HG03342 (cell line): ENCODE data around the gene EHD4.

Experiments used
- ATAC-seq: cut with Tn5 transposase; IDR thresholded peaks from one replicate; pipeline ENCODE4 v1.9.1; 2021; ENCODE audit warnings: mild to moderate bottlenecking, moderate library complexity; ENCODE audit not compliant: unreplicated experiment

Gene EHD4

DNA sequence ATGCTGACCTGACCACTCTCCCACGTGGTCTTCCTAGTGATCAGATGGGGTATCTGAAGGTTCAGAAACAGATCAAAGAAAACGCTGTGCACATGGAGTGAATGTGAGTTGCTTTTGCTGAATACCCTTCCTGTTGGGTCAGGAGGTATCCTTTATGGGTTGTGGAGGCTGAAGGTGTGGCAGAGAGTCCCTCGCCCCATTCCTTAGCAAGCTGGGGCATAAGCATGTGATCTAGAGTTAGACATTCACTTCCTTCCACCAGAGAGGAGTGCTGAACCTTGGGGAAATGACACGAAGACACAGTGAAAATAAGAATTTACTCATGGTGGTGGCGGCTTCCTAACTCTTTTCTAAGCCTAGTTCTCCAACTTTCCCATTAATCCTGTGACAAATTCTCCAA, 50.7 kb downstream of the EHD4 start:
- no peak for ATAC-seq

DNA sequence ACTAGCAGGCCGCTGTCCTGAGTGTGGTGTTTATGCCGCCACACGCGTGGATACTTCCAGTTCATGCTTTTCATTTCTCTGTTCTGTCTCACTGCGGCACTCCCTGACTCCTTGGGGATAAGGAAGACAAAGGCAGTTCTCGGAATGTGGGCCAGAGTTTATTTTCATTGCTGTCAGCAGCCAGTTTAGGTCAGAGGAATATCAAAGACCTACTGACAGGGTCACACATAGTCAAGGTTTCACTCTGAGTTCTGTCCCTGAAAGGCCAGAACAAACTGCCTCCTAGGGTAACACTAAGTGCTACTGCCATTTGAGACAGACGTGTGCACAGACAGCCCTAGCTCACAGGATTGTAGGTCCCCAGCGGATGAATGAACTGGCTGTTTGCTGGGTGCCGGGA, 51.2 kb downstream of the EHD4 start:
- no peak for ATAC-seq

DNA sequence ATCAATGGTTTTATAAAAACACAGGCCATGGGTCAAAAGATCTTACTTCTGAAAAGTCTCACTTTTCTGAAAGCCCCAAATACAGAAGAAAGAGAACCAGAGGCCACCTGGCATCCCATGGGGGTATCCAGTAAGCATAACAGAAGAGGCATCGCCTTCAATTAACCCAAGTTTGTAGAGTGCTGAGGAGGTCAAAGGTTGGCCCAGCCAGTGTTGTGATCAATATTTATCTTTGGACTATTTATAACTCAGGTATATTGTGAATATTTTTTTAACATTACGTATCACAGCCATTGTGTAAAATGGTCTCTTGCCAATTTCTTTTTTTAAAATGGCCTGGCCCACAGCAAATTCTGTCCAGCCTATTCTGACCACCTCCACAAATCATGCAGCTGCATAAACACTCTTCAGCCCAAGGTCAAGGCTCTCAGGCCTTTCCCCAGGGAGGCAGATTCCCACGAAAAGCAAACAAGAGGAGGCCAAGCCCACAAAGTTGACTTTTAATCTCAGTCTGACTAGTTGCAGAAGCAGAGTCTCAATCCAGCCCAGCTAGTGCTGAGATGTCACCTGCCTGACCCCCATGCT, 52.3 kb downstream of the EHD4 start:
- ATAC-seq = no peak

DNA sequence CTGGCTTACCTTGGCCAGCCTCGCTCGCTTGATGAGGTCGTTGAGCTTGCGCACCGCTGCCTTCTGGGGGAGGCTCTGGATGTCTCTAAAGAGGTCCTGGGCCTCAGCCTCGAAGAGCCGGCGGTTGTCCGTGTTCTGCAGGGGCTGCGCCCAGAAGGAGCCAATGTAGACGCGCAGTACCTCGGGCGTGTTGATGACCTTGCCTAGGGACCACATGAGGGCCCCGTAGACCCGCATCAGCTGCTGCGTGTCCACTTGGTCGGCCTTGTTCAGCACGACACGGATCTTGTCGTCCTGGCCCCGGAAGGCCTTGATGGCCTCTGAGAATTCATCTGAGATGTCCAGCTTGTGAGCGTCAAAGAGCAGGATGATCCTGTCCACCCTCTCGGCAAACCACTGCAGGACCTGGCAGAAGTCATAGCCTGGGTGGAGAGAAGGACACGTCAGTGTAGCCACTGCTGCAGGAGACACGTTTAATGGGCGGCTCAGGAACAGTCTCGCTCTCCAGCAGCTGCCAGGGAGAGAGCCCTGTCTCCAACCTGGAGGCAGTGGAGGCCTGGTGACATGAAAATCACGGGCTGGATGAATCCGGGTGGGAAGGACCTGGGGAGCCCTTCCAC, 53.0 kb downstream of the EHD4 start:
- ATAC-seq = no peak

DNA sequence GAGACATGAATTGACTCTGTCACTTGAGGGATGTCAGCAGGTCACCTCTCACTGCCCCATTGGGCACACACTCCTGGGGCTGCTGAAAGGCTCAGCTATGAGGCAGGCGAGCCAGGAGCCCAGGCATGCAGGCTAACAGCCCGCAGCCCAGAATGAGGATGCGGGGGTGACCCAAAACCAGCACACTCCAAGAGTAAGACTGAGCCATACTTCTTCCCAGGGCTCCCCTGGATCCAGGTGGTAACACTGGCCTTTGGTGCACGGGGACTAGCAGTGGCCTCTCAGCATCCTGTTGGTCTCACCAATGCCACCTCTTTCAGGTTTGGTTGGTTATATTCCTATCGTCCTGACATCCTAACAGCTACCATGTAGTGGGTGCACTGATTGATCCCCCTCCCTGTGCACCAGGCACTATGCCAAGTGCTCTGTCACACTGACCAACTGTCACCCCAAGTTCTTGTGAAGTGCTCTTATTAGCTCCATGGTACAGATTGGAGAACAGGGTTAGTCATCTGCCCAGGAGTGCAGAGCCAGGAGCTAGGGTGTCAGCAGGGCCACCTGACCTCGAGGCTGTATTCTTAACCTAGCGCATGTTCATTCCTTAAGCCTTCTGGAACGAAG, 53.7 kb downstream of the EHD4 start:
- no peak for ATAC-seq

DNA sequence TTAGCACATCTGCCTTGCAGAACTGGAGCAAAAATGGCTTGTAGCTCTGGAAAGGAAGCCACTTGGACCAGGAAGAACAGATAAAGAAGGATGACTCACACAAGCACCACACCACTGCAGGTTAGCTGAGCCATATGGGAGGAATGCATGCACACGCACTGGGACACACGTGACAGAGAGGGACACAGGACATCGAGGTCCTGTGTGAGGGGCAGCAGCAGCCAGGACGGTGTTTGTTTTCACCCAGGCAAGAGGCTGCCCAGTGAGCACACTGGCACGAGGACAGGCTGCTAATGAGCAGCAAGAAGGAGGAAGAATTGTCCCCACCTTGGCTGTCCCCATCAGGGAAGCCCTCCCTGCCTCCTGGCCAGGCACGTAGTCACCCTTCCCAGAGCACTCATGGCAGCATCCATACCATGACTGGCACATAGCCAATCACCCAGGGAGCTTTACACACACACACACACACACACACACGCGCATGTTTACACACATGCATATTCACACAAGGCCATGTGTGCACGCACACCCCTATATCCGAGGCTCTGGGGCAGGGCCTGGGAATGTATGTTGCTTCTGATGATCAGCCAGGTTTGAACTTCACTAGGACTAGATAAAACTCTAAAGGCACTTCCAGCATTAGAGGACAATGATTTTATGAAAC, 54.5 kb downstream of the EHD4 start:
- no peak for ATAC-seq

DNA sequence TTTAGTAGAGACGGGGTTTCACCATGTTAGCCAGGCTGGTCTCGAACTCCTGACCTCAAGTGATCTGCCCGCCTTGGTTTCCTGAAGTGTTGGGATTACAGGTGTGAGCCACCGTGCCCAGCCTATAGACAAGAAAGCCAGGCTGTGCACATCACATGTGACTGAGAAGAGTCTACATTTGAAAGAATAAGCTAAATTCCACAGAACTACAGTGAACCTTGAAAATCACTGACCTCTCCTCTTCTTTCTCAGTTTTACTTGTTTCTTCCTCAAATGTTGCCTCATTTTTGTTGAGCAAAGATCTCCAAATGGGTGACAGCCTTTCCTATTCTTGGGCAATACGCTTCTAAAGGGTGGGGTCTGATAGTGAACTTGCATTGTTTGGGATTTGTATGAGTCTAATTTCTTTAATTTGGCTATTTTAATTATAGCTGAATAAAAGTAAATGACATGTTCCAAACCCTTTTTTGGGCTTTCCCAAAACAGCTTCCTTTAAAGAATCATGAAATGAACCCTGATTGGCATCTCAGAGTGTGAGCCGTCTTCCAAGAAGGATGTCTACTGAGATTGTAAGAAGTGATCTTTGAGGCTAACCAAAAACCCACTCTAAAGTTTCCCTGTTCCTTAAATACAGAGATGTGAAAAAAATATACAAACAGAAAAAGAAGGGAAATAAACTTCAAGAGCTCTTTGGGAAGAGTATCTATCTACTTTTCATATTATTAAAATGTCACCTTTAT, 56.9 kb downstream of the EHD4 start:
- ATAC-seq = no peak

DNA sequence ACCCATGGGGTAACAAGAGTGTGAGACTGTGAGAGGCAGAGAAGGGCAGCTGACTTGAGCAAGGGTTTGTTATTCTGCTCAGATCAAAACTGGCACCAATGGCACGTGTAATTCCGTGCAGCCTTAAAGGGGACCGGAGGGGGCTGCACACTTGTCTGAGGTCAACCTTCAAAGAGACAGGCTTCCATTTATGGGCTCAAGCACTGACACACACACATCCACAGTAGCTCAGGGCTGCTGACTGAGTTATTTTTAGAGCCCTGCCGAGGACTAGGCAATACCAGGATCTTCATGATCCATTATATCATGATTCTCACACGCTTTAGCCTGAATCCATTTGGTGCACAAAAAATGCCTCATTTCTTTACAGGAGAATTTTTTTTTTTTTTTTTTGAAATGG, 57.9 kb downstream of the EHD4 start:
- no peak for ATAC-seq

DNA sequence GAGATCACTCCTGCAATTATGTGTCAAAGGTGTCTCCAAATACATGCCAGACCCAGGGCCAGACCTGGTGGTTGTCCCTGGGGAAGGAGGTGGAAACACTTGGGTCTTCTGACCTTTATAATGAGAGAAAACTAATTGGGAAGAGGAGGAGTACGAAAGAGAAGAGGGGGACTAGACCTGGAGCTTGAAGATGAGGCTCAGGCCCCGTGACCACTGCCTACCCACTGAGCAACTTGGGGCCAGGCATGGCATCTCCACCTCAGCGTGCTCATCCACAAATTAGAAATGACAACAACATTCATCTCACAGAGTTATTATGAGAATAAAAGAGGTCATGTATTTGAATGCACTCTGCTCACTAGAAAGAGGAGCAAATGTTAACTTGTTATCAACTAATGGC, 59.1 kb downstream of the EHD4 start:
- ATAC-seq = no peak

DNA sequence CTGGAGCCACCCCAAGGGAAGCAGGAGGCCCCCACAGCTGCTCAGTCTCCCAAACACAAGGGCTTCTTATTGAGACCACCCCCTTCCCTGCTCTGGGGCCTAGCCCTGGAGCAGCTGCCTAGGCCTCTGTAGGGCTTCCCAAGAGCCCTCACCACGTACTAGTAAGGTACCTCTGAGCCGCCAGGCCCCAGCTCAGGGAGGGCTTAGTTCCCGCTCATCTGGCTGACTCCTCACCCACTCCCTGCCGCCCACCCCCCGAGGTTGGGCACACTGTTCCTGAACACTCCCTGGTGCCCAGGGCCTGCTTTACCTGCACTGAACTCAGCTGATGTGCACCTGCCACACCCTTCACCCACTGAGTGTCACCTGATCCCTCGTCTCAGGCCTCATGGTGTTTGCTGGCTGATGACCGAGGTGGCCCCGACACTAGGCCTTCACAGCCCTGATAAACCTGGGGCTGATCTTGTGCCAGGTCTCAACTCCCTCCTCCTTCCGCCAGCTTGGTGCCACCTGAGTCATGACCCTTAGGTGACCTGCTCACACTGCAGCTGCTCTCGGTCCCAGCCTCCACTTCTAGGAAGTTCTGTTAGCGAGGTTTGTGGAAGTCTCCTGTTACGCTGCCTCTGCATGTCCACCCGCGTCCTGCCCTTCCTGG, 60.5 kb downstream of the EHD4 start:
- no peak for ATAC-seq

DNA sequence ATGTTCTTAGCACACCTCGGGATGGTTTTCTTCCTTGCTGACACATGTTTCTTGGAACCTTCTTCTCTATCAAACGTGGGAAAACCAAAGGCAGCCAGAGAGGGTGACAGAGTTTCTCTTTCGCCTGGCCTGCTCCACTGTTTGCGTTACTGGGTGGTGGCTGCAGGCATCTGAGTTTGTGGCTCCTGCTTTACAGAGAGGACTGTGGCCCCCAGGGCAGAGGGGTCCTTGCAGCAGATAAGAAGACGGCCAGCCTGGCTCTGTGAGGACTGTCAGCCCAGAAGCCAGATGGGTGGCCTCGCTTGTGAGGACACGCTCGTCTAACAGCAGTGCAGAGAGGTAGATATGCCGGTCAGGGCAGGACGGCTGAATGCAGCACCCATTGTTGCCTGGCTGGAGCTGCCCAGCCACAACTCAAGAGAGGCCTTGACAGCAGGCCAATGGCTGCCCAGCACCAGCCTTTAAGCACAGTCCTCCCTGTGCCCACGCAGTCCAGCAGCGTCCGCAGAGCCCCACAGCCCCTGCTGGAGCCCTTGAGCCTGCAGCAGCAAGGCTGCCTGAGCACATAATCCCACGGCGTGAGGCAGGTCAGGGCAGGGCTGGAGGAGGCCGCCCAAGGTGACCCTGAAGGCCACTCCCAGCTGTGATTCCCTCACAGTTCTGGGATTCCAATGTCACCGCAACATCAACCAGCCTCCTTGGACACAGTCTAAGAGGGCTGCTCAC, 63.5 kb downstream of the EHD4 start:
- ATAC-seq = no peak

DNA sequence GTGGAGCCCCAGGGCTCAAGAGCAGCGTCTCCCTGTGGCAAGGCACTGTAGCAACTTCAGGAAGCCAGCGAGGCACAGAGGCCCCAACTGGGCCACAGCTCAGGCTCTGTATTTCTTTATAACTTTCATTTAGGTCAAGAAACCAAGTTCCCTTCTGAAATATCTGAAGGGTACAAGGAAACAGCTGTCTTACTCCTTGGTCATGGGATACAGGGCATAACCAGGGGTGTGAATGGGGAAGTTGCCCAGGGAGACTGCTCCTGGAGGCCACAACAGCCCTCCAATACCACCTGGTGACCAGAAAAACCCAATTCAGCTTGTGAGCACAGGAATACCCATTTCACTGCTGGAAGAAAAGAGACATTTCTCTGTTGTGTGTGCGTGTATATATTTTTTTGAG, 65.2 kb downstream of the EHD4 start:
- no peak for ATAC-seq

DNA sequence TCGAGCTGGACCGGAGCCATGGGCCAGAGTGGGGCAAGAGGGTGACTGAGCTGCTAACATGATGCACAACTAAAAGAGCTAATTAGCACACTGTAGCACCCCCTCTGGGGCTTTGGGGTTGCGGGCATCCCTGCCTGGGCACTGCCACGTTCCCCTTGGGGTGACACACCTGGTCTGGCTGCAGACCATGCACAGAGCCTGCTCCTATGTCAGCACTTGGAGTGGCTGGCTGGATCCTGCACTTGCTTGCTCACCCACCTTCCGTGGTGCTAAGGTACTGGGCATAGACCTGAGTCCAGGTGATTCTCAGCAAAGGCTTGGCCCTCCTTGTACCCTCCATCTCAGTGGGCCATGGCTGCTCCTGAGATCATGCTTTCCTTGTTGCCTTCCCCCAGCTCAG, 65.7 kb downstream of the EHD4 start:
- no peak for ATAC-seq

DNA sequence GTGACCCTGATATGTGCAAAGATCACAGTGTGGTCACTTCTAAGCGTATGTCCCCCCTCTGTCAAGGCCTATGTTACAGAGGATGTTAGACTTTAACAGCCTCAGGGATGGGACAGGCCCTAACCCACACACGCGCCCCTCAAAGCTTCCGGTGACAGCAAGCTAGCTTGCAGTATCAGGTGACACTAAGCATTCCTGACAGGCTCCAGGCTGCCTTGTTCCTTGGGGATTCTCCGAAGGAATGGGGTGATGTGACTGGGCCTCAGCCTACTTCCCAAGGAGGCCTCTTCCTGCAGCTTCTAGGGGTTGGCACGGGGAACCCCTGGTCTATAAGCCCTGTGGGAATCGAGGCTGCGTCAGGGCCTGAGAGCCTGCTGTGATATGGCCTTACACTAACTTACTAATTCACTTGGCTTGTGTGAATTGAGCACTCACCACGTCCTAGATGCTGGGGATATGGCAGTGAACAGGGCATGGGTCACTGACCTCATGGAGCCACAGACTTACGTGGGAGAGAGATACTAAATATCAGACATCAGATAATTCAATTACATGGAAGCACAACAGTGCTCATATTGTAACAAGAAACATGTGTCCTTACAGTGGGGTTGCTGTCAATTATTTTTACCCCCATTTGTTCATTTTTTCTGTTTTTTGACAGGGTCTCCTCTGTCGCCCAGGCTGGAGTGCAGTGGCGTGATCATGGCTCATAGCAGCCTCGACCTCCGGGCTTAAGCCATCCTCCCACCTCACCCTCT, 67.1 kb downstream of the EHD4 start:
- no peak for ATAC-seq

DNA sequence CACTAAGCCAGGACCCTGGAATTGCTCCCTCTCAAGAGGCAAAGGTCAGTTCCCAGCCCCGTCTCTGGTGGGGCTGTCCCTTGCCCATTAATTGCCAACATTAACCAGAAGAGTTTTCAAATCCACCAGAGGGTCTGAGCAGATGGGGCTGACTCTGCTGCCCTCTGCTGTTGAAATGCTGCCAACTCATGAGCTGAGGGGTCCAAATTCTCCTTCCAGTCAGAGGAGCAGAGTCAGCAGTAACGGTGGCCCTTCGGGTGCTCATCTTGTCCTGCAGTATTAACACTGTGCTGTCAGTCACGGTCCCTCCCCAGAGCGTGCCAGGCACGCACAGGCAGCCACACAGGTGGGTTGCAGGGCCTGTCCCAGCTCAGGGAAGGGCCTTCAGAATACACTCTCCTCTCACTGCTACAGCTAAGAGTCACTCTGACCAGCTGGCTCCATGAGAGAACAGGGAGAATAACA, 67.8 kb downstream of the EHD4 start:
- no peak for ATAC-seq

DNA sequence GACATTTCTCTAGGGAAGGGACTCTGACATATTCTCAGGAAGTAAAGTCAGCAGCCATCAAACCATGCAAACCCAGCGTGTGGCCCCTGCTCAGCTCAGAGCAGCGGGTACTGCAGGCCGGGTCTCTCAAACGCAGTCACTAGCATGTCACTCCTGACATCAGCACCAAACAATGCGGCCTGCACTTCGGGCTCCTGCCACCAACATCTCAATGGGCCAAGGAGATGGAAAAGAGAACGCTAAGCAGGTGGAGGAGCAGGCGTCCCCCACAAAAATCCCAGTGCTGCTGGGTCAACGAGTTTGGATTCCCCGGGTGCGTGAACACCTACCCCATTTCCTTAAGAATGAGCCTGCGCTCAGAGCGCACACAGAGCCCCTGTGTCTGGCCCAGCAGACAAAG, 68.6 kb downstream of the EHD4 start:
- no peak for ATAC-seq

DNA sequence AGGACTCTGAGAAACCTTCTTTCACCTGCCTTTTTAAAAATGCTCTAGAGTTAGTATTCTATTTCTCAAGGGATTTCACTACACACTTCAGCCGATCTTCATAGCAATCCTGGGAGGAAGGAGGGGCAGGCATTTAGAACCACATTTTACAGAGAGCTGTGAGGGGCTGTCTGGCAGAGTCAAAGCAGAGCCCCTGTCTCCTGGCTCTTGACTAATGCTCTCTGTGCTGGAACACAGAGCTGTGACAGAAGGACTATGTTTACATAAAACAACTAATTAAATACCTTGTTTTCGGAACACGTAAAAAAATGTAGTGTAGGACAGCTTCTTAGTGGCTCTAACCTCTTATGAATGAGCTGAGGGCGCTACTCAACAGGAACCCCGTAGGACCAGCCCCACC, 70.9 kb downstream of the EHD4 start:
- ATAC-seq = no peak

DNA sequence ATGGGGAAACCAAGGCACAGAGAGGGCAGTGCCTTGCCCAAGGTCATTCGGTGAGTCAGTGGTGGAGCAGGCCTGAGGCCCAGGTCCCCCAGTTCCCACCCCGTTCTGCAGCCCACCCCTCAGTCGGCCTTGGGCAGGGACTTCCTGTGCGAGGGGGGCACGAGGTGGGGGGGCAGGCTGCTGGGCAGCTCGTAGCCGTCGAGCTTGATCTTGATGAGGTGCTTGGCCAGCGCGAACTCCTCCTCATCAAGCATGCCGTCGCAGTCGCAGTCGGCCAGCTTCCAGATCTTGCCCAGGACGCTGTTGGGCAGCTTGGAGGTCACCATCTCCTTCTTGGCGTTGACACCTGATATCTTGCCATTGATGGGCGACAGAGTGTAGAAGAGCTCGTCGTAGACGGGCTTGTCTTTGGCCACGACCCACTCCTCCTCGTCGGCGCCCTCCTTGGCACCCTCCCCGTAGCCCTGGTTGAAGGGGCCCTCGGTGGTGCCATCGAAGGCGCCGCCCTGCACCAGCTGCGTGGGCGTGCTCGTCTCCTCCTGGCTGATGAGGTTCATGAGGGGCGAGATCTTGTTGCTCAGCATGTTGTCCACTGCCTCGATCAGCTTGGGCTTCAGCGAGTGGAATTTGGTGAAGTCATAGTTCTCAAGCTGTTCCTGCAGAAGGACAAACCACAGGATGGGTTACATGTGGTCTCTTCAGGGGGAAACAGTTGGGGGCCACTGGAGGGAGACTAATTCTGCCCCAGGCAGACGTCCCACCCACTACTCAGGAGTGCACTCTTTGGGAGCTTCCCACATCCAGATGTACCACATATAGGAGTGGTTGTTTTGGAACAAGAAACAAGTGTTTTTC, 71.6 kb downstream of the EHD4 start:
- ATAC-seq = no peak
